Measurements from ENCODE around the gene S100Z. TPM values are rescaled to one million over a fixed set of nuclear protein-coding genes. Genes with fewer than 3 reads are reported as not detected.

S100Z gene
- total RNA-seq, 1 experiment from 2014 or later, result not detected

- no peaks in the 10 kb centered on the region for H3K27me3 Mint-ChIP-seq (ENCODE audit: low read depth)
- ATAC-seq, result no peak
- ChIA-PET POLR2A (interaction anchor here (0.5 kb wide), 1 partner anchor 438 kb away, joined by 3 read pairs; no protein-coding TSS in a partner anchor), CTCF (interaction anchor here (0.9 to 2.2 kb wide), 4 partner anchors 8 to 151 kb away, joined by 3 to 8 read pairs (median 4); no protein-coding TSS in a partner anchor)
- DNase-seq (ENCODE audit: low spot score), result no peak
- TF ChIP-seq NR3C1 (CRISPR knock-in tag; conservative IDR thresholded peaks at IDR 0.05; ENCODE audit: low read depth) (no peak), SOX15 (CRISPR knock-in tag; IDR thresholded peaks at IDR 0.05) (no peak)
- H3K4me1 Mint-ChIP-seq, result peaks cover 18% of the 10 kb centered on the region
- no peak overlapping the region for H3K27ac Mint-ChIP-seq
- peaks cover 4% of the 10 kb centered on the region; the same call in 1 of the 2 replicates for H3K9me3 Mint-ChIP-seq
- no peaks in the 10 kb centered on the region for H3K36me3 Mint-ChIP-seq
- H3K4me3 Mint-ChIP-seq, result no peak overlapping the region
These were observed 17.2 kb downstream of the S100Z start for GRCh38 chr5:76867038-76867437.

GRCh38 chr5:76867827-76868693 lies 18.2 kb downstream of the S100Z start:
- ATAC-seq, result peak; percentile 87
- Mint-ChIP-seq H3K4me1 (peaks cover 18% of the 10 kb centered on the region), H3K36me3 (no peaks in the 10 kb centered on the region), H3K4me3 (no peak overlapping the region), H3K9me3 (peaks cover 2% of the 10 kb centered on the region; the same call in 1 of the 2 replicates), H3K27ac (no peak overlapping the region), H3K27me3 (ENCODE audit: low read depth) (no peaks in the 10 kb centered on the region)
- ChIA-PET CTCF (interaction anchor here (0.6 to 4.0 kb wide), 12 partner anchors 9 to 624 kb away, joined by 3 to 33 read pairs (median 4); partner anchors contain the start of genes AGGF1, CRHBP, WDR41 and ZBED3), POLR2A (interaction anchor here (0.7 kb wide), 1 partner anchor 120 kb away, joined by 5 read pairs; no protein-coding TSS in a partner anchor)
- peak; percentile 72 for DNase-seq (ENCODE audit: low spot score)
- TF ChIP-seq ZNF512 (CRISPR knock-in tag; IDR thresholded peaks at IDR 0.05; ENCODE audit: borderline replicate concordance), result no peak
- peak; percentile 76 for TF ChIP-seq CTCF (IDR thresholded peaks at IDR 0.05)
- no peak for TF ChIP-seq ELF4 (CRISPR knock-in tag; IDR thresholded peaks at IDR 0.05; ENCODE audit: low read depth)
- TF ChIP-seq CREB1 (CRISPR knock-in tag; IDR thresholded peaks at IDR 0.05), result no peak
- no peak for TF ChIP-seq ESRRA (CRISPR knock-in tag; IDR thresholded peaks at IDR 0.05; ENCODE audit: borderline replicate concordance)
- no peak for TF ChIP-seq SP1 (CRISPR knock-in tag; conservative IDR thresholded peaks at IDR 0.05)

GRCh38 chr5:76870046-76870445 lies 20.2 kb downstream of the S100Z start:
- no peaks in the 10 kb centered on the region for H3K9me3 Mint-ChIP-seq
- 0 out of 2 replicates have a peak overlapping the region, but pooled peaks have one; percentile 68 for H3K27ac Mint-ChIP-seq
- peaks cover 30% of the 10 kb centered on the region for H3K4me1 Mint-ChIP-seq
- H3K27me3 Mint-ChIP-seq (ENCODE audit: low read depth), result no peaks in the 10 kb centered on the region
- POLR2A ChIA-PET, result interaction anchor here (1.0 kb wide), 1 partner anchor 51 kb away, joined by 3 read pairs; the partner anchor contains the start of gene F2RL1
- H3K36me3 Mint-ChIP-seq, result no peaks in the 10 kb centered on the region
- ATAC-seq (peak; percentile 35; the same call in 1 of the 2 replicates), DNase-seq (ENCODE audit: low spot score) (no peak)
- CTCF ChIA-PET, result interaction anchor here (1.0 to 4.0 kb wide), 4 partner anchors 146 to 216 kb away, joined by 3 to 33 read pairs (median 14); partner anchors contain the start of gene AGGF1
- H3K4me3 Mint-ChIP-seq, result no peak overlapping the region
- TF ChIP-seq ZNF138 (CRISPR knock-in tag; conservative IDR thresholded peaks at IDR 0.05) (no peak), FOXK1 (CRISPR knock-in tag; IDR thresholded peaks at IDR 0.05) (no peak), MYBL2 (CRISPR knock-in tag; IDR thresholded peaks at IDR 0.05) (no peak), ZNF671 (CRISPR knock-in tag; IDR thresholded peaks at IDR 0.05) (no peak), NFE2L1 (CRISPR knock-in tag; IDR thresholded peaks at IDR 0.05) (no peak), E2F1 (CRISPR knock-in tag; IDR thresholded peaks at IDR 0.05) (no peak), ZNF263 (CRISPR knock-in tag; IDR thresholded peaks at IDR 0.05; ENCODE audit: low read depth) (no peak), SMAD4 (CRISPR knock-in tag; IDR thresholded peaks at IDR 0.05) (no peak), IRF1 (CRISPR knock-in tag; IDR thresholded peaks at IDR 0.05) (no peak), SMAD3 (CRISPR knock-in tag; IDR thresholded peaks at IDR 0.05; ENCODE audit: borderline replicate concordance) (no peak), PREB (CRISPR knock-in tag; IDR thresholded peaks at IDR 0.05; ENCODE audit: borderline replicate concordance) (no peak)
